Mucosa of descending colon (tissue), 3 donors: ENCODE results near the gene WDTC1. TPM values are rescaled to one million over a fixed set of nuclear protein-coding genes. Genes with fewer than 3 reads are reported as not detected.

Experiments
- ATAC-seq: fragments of 200-7000 bp; cut with Tn5 transposase; one replicate; pipeline ENCODE4 v1.9.1; 2020; ENCODE audit warnings: mild to moderate bottlenecking, moderate library complexity
- DNase-seq, 3 donors: peaks; one replicate each; pipeline ENCODE4 v3.0.0-alpha.2; 2020
- H3K36me3 ChIP-seq: fragments of 200-600 bp; one replicate; pipeline ENCODE4 v1.8.0; 2021; ENCODE audit warnings: low read depth, mild to moderate bottlenecking
- H3K4me1 ChIP-seq: fragments of 200-600 bp; one replicate; pipeline ENCODE4 v1.8.0; 2021; ENCODE audit warnings: low read depth, mild to moderate bottlenecking
- H3K4me3 ChIP-seq: fragments of 200-600 bp; one replicate; pipeline ENCODE4 v1.8.0; 2021; ENCODE audit warnings: mild to moderate bottlenecking
- H3K9me3 ChIP-seq: fragments of 200-600 bp; one replicate; pipeline ENCODE4 v1.8.0; 2021; ENCODE audit warnings: mild to moderate bottlenecking
- CTCF ChIP-seq: fragments of 200-600 bp; IDR thresholded peaks from one replicate; pipeline ENCODE4 v1.8.0; 2022; ENCODE audit warnings: antibody characterized with exemption, mild to moderate bottlenecking
- intact Hi-C, 2 donors: fragments of 100-400 bp; cut with DNase I in 1 of 2; cut with micrococcal nuclease in 1 of 2; formaldehyde crosslinking; loops; one replicate each; pipeline versions ENCODE4 v1.11.0 to v1.11.1; 2022; cut with DNase I, micrococcal nuclease
- total RNA-seq, 3 donors: library from RNA; stranded (reverse); fragmentation: NEBNext Ultra II Directional in 2 of 3; extraction: Animal tissue kit (Norgen Biotek cat#: 25700) in 2 of 3; gene quantifications; one replicate each; pipeline versions ENCODE4 v1.2.1 to v1.2.4, GENCODE V29; 2021 to 2023
- donor health status: DM: no; HTN: no; CAD: no; lungs with moderate emphysema.
- donor health status: DM: no; HTN: no; CAD: no.
- donor health status: DM: no; HTN: yes; CAD: no.

Gene WDTC1
- total RNA-seq, 3 donors from 2014 or later: 35.2 to 56.4 (median 45.5) TPM

DNA sequence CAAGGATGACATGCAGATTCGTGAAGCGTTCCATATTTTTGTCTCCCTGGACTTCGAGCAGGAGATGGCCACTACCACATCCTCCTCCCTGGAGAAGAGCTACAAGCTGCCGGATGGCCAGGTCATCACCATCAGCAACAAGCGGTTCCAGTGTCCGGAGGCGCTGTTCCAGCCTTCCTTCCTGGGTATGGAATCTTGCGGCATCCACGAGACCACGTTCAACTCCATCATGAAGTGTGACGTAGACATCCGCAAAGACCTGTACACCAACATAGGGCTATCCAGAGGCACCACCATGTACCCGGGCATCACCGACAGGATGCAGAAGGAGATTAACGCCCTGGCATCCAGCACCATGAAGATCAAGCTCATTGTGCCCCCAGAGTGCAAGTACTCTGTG lies 90.9 kb downstream of the WDTC1 start:
- intact Hi-C loops: no loop called here
- H3K9me3 ChIP-seq: no peaks in the 10 kb centered on the region
- ATAC-seq (no peak), DNase-seq (no peak)
- H3K4me1 ChIP-seq: peaks cover 20% of the 10 kb centered on the region
- TF ChIP-seq CTCF: no peak
- H3K36me3 ChIP-seq: no peaks in the 10 kb centered on the region
- no peak overlapping the region for H3K4me3 ChIP-seq

- no peaks in the 10 kb centered on the region for H3K9me3 ChIP-seq
- intact Hi-C loops: no loop called here
- ATAC-seq (no peak), DNase-seq (no peak)
- no peaks in the 10 kb centered on the region for H3K36me3 ChIP-seq
- peaks cover 12% of the 10 kb centered on the region for H3K4me1 ChIP-seq
- no peak overlapping the region for H3K4me3 ChIP-seq
- no peak for TF ChIP-seq CTCF
These were observed 93.5 kb downstream of the WDTC1 start for GRCh38 chr1:27327964-27328363.

DNA sequence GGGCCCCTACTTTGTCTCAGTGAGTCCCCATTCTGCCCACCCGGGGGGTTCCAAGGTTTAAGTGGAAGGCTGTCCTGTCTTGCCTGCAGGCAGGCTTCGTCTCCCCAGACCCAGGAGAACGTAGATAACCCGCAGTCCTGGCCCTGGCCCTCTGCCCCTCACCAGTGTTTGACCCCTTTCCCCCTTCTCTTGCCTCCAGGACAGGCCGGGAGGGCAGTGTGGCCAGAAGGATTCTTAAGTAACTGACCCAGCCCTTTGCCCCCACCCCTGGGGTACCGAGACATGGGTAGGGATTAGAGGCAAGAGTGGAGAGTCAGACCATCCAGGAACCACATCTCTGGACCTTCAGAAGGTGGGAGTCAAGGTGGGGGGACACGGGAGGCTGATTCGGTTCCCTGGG lies 96.4 kb downstream of the WDTC1 start:
- intact Hi-C loops: no loop called here
- H3K9me3 ChIP-seq: no peaks in the 10 kb centered on the region
- no peak for ATAC-seq
- DNase-seq: peak in 1 of 3 donors; percentile 16
- no peaks in the 10 kb centered on the region for H3K4me1 ChIP-seq
- H3K36me3 ChIP-seq: no peaks in the 10 kb centered on the region
- no peak for TF ChIP-seq CTCF
- H3K4me3 ChIP-seq: no peak overlapping the region

GRCh38 chr1:27331426-27331825 lies 97.0 kb downstream of the WDTC1 start:
- Histone ChIP-seq H3K9me3 (no peaks in the 10 kb centered on the region), H3K36me3 (no peaks in the 10 kb centered on the region), H3K4me1 (no peaks in the 10 kb centered on the region), H3K4me3 (no peak overlapping the region)
- intact Hi-C loops: no loop called here
- no peak for TF ChIP-seq CTCF
- DNase-seq (no peak), ATAC-seq (no peak)

DNA sequence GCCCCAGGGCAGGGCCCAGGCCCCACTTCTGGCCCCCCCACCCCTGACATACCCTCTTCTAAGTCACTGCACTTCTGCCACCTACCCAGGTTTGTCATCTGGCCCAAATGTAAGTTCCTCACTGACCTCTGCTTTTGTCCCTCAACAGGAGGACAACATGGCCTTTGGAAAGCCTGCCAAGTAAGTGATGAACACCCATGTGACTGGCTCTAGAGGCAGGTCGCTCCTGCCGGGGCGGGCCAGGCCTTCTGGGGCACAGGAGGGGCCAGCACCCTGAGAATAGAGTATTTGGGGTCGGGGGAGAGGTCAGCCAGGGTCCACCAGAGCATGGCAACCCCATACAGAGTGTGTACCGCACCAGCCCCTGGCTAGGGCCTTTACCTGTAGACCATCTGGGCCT lies 97.5 kb downstream of the WDTC1 start:
- intact Hi-C loops: no loop called here
- no peaks in the 10 kb centered on the region for H3K36me3 ChIP-seq
- TF ChIP-seq CTCF: no peak

GRCh38 chr1:27332536-27333281 lies 98.3 kb downstream of the WDTC1 start:
- no peaks in the 10 kb centered on the region for H3K4me1 ChIP-seq
- no peaks in the 10 kb centered on the region for H3K36me3 ChIP-seq
- intact Hi-C loops: no loop called here
- peak in 2 of 3 donors; percentile 48 to 63 for DNase-seq
- peak; percentile 71 for TF ChIP-seq CTCF
- peak; percentile 74 for ATAC-seq
- H3K9me3 ChIP-seq: no peaks in the 10 kb centered on the region
- no peak overlapping the region for H3K4me3 ChIP-seq

More for the DNA sequence above, 97.5 kb downstream of the WDTC1 start:
- no peak overlapping the region for H3K4me3 ChIP-seq
- H3K9me3 ChIP-seq: no peaks in the 10 kb centered on the region
- ATAC-seq (no peak), DNase-seq (no peak)
- H3K4me1 ChIP-seq: no peaks in the 10 kb centered on the region
